HG02610 (cell line): ENCODE measurements around the gene IFNGR1.
"Not testable (repeated sequence)": the region's sequence is repeated elsewhere in the genome, so short reads cannot be mapped to it uniquely, and the experiment has no call there.

Experiments used
- ATAC-seq: cut with Tn5 transposase; IDR thresholded peaks from one replicate; pipeline ENCODE4 v1.9.1; 2021; ENCODE audit warnings: mild to moderate bottlenecking, moderate library complexity; ENCODE audit not compliant: unreplicated experiment

Gene IFNGR1

DNA sequence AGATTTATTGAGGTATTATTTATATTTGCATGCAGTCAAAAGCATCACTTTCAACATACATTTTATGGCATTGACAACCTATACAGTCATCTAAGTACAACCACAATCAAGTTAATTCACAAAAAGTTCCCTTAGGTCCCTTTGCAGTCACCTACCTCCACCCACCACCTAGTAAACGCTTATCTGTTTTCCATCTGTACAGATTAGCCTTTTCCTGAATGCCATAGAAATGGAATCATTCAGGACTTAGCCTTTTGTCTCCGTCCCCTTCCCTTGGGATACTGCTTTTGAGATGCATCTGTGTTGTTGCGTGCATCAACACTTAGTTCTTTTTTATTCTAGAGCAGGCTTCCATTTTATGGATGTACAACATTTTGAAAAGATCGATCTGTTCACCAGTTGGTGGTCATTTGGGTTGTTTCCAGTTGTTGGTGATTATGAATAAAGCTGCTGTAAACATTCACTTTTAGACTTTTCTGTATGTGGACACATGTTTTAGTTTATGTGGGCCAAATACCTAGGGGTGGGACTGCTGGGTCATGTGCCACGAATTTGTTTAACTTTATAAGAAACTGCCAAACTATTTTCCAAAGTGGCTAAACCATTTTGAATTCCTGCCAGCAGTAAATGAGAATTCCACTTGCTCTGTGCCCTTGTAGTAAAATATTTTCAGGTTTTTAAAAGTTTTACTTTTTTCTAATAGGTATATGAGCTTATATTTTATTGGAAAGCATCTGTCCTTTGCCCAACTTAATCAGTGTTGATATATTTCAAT, 17.6 kb upstream of the IFNGR1 start:
- no peak for ATAC-seq

DNA sequence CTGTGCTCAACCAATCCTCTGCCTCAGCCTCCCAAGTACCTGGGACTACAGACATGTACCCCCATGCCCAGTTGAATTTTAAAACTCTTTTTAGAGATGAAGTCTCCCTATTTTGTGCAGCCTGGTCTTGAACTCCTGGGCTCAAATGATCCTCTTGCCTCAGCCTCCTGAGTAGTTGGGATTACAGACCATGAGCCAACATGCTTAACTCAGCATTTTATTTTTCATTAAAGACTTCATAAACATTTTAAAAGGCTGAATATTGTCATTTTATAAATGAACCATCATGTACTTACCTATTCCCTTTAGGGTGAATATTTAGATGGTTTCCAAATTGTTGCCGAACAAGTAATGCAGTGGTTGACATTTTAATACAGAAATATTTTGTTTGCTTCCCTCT, 16.5 kb upstream of the IFNGR1 start:
- ATAC-seq: no peak

DNA sequence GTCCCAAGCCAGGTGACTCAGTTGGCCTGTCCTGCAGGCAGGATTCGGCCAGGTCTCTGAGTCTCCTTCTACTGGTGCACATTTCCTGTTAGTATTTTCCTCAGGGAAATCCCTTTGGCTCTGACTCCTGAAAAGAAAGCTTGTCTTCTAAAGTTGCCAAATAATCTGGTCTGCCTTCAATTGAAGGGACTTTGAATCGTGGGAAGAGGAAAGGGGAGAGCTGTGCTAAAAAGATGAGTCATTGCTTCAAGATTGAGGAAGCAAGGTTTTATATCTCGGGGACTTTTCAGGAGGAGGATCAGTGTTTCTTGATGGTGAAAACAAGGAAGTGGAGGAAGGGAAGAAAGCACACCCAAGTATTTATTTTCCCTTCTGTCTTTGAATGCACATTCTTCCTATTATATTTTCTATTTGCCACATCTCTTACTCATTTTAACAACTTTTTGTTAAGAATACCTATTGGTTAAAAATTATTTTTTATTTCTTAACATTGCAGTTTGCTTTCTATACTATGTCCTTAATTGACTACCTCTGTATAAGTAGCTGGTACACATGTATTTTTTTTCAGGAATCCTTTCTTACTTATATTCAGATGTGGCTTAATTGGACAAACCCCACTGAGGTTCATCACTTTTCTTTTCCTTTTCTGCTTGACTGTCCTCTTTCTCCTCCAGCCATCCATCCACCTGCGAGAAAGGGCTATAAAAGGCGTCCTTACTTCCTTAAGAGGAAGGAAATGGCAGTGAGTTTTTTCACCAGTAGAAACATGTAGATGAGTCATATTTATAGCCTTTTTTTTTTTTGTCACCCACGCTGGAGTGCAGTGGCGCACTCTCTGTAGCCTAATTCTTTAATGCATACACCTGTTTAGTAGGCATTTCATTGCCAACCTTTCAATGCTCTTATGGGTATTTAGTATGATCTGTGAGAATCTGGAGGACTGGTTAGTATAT, 15.0 kb upstream of the IFNGR1 start:
- ATAC-seq: peak; percentile 64

DNA sequence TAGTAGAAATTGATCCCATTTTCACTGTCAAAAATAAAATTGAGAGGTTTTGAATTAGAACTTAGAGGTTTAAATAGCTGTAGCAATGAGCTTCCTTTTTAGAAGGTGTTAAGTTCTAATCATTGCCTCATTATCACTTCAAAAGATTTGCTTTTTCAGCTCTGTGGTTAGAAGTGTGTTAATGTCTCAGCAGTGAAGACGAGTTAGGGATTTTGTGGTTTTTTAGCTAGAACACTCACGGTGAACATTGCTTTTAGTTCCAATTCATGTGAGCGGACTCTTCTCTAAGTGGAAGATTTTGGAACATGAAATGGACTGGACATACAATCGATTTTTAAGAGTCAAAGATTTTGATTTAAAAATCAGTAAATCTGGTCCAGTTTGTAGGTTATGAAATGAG, 12.7 kb upstream of the IFNGR1 start:
- no peak for ATAC-seq

DNA sequence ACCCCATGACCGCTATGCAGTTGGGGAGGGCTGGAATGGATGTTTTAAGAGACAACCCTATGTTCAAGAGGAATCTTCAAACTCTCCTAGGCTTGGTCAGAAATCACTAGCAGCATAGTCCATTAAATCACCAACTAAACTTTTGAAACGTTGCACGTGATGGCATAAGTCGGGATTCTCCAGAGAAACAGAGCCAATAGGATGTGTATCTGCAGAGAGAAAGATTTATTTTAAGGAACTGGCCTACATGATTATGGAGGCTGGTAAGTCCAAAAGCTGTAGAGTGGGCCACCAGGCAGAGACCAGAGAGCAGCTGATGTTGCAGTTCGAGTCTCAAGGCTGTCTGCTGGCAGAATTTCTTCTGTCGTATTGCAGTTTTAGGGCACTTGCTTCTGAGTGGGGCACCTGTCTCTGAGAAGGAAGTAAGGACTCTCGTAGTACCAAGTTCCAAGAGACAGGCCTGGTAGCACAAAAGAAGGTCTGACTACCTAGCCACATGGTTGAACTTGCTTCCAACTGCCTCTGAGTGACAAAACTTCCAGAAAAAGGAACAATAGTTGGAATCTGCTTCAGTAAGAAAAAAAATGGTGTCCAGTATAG, 11.9 kb upstream of the IFNGR1 start:
- no peak for ATAC-seq

DNA sequence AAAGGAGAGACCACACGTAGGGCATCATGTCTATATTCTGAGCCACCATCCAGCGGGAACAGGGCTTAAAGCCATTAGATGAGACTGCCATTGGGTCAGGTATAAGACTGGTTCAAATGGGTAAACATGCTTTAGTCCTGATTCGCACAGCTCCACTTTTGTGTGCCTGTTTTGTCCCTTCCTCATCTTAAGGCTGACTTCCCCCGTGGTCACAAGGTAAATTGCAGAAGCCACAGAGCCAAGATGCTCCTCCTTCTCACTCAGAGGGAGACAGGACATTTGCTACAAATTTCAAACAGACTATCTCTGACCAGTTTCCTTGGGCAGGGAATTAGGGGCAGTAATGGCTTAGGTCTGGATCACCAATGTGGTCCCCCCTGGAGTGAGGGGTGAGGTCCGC, 11.4 kb upstream of the IFNGR1 start:
- no peak for ATAC-seq

DNA sequence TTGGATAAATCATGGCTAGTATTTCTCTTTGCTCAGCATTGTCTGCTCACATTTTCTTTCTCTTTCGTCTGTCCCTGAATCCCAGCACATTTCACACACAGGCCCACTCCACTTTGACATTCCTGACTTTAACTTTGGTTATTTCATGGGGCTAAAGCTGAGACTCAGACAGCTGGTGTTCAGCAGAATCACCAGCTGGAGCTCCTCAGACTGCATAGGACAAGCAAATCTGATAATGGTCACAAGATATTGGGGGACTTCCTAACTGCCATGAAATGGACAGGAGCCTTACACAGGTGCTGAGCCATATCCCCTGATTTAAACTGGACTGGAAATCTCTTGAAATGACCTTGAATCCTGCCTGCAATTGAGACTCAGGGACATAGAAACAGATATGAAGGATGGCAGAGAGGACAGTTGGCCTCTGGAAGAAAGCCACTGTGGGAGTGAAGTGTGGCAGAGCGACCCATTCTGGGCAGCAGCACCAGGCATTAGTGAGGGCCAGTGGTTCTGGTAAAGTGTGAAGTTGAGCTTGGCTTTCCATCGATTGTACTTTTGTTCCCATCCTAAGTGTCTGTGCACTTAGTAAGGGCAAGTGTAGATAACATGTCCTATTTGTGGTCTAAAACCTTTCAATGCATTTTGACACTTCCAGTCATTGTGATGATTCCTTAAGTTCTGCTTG, 10.0 kb upstream of the IFNGR1 start:
- ATAC-seq: no peak

DNA sequence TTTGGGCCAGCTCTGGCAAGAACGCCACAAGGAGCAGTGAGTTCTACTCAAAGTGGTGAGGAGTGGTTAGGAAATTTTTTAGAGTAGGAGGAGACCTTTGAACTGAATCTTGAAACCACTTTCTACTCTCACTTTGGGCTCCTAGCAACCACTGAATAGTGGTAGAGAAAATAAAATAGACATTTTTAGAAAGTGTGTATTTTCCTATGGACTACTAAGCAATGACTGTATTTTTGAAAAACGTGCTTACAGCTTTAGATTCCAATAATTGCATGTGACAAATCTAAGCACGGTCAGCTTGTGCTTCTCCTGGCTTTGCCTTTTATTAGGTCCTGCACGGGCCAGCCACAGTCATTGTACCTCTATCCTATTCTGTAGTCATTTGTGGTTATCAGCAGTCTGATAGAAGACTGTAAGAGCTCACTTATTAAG, 8.7 kb upstream of the IFNGR1 start:
- ATAC-seq: peak; percentile 59

DNA sequence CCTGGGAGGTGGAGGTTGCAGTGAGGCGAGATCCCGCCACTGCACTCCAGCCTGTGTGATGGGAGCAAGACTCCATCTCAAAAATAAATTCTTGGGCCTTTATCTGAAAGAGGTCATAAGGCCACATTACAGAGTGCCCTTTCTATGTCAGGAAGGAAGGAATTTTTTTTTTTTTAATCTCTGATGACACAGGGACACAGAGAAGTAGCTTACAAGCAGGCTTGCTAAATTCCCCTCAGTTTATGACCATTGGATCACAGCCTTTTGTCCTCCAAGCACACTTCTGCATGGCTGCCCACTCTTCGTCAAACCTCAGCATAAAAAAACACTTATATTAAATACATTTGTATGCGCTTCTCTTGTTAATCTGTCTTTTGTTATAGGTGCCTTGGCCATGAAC, 7.5 kb upstream of the IFNGR1 start:
- no peak for ATAC-seq

DNA sequence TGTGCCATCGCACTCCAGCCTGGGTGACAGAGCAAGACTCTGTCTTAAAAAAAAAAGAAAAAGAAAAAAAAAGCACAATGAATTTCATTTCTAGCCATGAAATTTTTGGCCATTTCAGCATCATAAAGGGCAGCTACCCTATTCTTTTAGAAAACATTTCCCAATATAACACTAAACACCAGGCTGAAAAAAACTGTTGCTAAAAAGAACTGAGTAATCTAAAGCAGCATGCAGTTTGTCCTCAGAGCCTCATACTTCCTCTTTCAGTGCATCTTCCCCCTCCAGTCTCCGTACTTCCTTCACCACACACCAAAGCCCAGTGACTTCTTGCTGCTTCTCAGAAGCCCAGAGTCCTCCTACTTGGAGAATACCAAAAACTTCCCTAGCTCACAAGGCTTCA, 5.6 kb upstream of the IFNGR1 start:
- peak; percentile 51 for ATAC-seq

DNA sequence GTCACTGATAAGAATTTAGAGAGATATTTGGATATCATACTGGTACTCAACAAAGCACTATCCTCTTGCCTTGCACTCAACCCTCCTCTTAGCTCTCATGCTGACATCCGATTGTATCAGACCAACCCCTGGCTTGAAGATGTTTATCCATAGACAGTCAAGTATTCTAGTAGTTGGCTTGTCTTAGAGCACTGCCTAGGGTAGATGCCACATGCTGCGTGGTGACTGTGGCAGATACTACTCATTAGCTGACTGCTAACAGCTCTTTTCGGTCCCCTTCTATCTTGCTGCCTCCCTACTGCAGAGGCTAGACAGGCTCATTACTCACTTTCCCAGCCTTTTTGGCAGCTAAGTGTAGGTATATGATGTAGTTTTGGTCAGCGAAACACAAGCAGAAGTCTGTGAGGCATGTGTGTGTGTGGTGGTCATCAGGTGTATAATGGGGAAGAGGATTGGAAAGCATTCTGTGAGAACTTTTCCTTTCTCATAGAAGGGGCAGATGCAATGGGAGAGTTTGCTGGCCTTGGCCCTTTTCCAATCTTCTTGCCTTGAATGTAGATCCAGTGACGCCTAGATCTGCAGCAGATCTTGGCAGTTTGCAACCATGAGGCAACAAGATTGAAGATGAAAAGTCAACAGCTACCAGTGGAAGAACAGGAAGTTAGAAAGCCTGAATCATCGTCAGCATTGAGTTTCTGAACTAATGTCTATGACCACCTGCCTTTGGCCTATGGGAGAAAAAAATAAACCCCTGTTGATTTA, 4.4 kb upstream of the IFNGR1 start:
- no peak for ATAC-seq

DNA sequence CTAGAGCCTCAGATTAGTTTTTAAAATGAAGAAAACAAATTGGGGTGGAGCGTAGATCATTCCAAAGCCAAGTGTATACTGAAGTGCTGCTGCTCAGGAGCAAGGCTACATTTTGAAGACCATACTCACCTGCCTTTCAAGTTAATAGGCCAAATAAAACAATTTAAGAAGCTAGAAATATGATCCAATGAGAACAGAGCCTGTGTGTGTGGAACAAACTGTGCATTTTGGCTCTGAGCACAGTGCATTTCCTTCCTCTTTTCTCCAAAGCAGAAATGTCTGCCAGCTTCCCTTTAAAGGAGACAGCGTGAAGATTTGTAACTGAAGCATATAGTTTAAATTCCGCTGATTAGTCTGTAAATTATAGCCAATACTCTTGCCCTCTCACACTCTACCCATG, 3.2 kb upstream of the IFNGR1 start:
- no peak for ATAC-seq

DNA sequence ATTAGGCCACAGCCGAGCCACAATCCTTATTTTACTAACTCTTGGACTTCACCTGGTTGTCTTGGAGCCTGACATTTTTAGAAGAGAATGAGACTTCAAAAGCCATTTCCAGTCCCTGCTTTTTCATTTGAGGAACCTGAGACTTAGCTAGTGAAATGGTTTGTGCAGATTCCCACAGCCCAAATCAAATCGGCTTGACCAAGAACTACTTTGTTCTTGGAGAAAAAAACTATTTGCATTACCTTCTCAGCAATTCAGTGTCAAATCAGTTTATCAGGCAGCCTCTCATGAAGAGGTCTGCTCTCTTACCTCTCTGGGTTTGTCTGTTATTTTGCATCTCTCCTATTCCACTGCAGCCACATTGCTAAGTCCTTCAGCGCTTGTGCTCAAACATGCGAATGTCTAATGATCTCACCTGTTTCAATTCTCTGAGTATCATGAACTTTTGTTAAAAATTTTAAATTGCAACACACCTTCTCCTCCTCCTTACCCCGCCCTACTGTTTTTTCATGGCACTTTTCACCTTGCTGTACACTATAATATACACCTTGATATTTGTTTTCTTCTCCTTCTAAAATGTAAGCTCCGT, 573 bp upstream of the IFNGR1 start:
- ATAC-seq: no peak

DNA sequence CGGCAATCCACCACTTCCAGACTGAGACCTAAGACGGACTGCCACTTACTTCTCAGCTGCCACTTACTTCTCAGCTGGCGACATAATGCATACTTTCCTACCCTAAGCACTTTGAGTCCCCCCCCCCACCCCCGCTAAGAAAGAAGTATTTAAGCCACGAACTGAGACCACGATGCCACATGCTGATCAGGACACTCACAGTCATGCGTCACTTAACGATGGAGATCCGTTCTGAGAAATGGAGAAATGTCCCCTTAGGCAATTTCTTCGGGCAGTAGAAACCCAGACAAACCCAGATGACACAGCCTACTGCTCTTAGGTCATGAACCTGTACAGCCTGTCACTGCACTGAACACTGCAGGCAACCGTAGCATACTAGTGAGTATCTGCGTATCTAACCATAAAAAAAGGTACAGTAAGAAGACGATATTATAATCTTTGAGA, 690 bp downstream of the IFNGR1 start:
- peak; percentile 29 for ATAC-seq

DNA sequence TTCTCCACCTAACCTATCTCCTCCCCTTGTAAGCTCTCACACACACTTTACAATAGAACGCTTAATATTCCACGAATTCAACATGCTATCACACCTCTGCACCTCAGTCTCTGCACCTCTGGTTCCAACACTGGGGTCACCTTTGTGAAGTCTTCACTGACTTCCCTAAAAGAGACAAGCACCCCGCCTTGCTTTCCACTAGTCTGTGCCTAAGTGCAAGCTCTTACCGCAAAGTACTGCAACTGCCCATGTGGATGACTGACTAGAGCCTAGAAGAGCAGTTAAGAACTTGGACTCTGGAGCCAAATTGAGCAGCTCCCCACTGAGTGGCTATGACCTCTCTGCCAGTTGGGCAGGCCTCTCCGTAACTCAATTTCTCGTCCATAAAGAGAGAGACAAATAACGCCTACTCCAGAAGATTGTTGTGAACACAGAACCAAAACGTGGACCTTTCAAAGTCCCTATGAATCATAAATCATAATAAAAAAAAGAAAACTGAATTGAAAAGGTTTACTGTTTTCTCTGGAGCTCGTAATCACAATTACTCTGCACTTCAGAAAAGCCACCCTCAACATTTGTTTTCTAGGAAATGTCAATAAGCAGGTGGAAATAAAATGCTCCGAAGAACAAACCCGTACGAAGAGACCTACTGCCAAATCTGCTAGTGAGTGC, 1.2 kb downstream of the IFNGR1 start:
- no peak for ATAC-seq

DNA sequence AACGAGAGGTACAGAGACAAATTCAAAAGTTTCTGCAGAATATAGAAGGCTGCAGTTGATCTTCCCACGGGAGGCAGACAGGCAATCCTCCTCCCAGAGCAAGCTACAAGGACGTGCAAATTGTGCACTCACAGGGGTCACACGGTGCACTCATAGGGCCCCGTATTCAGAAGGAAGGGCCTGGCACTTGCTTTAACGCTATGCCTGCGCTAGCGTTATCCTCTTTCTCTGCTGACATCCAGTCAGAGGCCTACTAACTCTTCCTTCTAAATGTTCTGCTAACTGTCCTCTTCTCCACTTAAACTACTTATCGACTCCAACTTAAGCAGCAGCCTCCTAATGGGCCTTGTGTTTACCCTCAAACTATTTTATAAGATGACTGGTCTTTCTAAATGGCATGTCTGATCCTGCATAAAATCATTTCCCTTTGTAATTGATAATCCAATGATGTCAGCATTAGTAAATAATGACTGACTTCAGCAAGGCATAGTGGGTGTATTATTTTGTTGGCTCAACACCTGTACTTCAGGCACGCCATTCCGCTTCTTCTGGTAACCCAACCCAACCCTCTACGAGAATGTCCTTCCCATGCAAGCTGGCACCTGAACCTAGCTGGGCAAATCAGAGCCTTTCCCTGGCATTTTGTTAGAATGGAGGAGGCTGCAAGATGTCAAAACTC, 2.2 kb downstream of the IFNGR1 start:
- ATAC-seq: no peak

DNA sequence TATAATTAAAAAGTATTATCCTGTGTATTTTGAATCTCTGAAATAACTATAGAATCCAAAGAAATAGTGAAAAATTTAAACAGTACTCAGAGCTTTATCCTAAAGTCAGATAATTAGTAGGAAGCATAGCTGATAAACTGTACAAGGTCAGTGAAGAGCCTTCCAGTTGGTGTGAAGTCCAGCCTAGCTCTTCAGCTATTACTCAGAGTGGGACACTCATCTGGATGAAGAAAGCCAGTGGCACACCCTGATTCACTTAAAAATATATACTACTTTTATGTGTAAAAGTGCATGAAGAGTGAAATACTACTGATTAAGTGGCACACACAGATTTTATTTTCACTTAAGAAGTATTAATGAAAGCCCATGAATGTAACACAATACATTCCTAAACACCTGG, 3.1 kb downstream of the IFNGR1 start:
- ATAC-seq: no peak

DNA sequence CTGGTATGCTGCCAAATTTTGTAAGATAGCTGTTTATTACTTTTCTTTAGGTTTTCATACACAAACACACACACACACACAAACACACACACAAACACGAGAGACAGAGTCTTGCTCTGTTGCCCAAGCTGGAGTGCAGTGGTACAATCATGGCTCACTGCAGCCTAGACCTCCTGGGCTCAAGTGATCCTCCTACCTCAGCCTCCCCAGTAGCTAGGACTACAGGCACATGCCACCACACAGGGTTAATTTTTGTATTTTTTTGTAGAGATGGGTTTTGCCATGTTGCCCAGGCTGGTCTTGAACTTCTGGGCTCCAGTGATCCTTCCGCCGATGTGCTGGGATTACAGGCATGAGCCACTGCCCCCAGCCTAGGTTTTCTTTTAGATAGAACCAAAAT, 3.6 kb downstream of the IFNGR1 start:
- ATAC-seq: not testable (repeated sequence)

DNA sequence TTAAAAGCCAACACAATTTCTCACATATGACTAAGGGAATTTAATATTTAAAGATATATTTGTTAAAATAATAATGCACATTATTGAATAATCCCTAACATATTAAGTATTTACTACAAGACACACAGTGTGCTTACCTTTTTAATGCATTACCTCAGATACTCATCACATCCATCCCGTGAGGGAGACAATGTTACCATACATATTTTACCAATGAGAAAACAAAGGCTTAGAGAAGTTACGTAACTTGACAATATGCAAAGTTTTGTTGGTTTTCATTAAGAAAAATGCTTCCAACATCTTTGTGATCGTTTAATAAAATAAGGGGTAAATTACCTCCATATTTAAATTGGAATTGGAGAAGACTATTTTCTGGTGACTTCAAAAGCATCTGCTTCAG, 4.3 kb downstream of the IFNGR1 start:
- no peak for ATAC-seq
